ENCODE measurements around the gene C7orf33. TPM values are rescaled to one million over a fixed set of nuclear protein-coding genes. Genes with fewer than 3 reads are reported as not detected.
"Not testable (repeated sequence)": the region's sequence is repeated elsewhere in the genome, so short reads cannot be mapped to it uniquely, and the experiment has no call there.

The C7orf33 gene
- polyA plus RNA-seq, 2 of the 4 experiments (the other 2 are of a cell fraction) = not detected

DNA sequence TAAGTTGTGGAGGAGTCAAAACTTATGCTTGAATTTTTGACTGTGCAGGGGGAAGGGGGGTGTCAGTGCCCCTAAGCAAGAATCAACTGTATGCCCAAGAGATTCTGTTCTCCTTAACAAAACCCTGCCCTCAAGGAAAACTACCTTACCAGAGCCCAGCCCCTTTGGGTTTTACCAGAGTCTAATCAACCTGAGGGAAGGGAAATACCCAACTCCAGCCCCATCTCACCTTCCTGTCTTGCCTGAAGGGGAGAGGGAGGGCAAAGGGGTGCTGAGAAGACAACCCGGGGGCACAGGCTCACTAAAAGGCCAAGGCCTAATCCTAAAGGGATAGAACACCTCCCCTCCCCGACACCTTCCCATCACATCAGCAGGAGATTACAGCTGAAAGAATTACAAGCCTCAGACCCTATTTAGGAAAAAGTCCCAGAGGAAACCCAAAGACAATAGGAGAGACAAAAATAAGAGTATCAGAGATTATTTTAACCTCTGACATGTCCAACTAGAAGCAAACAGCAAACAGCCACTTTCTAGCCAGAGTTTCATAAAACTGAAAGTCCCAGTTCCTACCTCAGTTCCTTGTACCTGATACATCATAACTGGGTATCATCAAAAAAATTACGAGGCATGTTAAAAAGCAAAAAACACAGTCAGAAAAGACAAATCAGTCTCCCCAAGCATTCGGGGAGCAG is 26.8 kb upstream of the C7orf33 start:
- 0 out of 3 replicates have a peak, but pooled peaks cover 3% of the 10 kb centered on the region for H3K4me1 ChIP-seq
- CTCF ChIA-PET = interaction anchor here (1.0 to 3.5 kb wide), 2 partner anchors 11 to 16 kb away, joined by 3 to 12 read pairs; no protein-coding TSS in a partner anchor
- POLR2A ChIA-PET = interaction anchor here (0.6 kb wide), 1 partner anchor 26 kb away, joined by 3 read pairs; no protein-coding TSS in a partner anchor
- FAIRE-seq (no peak), ATAC-seq (no peak), DNase-seq (ENCODE audit: low read depth in 1 of 2, low spot score in 1 of 2) (no peak)
- H3K27ac ChIP-seq = no peak overlapping the region
- no peaks in the 10 kb centered on the region for H3K9me3 ChIP-seq
- peak overlapping the region; percentile 40 for H3K4me2 ChIP-seq
- WGBS (ENCODE audit: missing lambda C conversion rate) = 49% methylated on average over 4 of the region's 4 CpGs
- TF ChIP-seq BHLHE40 (IDR thresholded peaks at IDR 0.05; ENCODE audit: low read depth, low read length) (no peak), KDM5A (IDR thresholded peaks at IDR 0.05) (no peak)
- no peak overlapping the region for H3K4me3 ChIP-seq

DNA sequence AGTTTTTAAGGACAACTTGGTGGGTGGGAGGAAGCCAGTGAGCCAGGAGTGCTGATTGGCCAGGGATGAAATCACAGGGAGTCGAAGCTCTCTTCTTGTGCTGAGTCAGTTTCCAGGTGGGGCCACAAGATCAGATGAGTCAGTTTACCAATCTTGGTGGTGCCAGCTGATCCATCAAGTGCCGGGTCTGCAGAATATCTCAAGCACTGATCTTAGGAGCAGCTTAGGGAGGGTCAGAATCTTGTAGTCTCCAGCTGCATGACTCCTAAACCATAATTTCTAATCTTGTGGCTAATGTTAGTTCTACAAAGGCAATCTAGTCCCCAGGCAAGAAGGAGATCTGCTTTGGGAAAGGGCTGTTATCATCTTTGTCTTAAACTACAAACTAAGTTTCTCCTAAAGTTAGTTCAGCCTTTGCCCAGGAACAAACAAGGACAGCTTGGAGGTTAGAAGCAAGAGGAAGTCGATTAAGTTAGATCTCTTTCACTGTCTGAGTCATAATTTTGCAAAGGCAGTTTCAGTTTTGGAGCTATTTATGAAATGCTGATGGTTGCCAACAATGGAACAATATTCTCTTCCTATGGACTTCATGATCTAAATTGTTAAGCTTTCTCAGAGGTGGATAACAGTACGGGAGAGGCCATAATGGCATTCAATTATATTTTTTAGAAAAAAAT is 26.2 kb upstream of the C7orf33 start:
- H3K9me3 ChIP-seq; H3K4me3 ChIP-seq; H3K27ac ChIP-seq; DNase-seq (ENCODE audit: low read depth in 1 of 2, low spot score in 1 of 2); ATAC-seq; POLR2A ChIA-PET; FAIRE-seq; H3K4me1 ChIP-seq: not testable (repeated sequence)
- 34% methylated on average over 4 of the region's 4 CpGs for WGBS (ENCODE audit: missing lambda C conversion rate)
- H3K4me2 ChIP-seq = peak overlapping the region; percentile 40
- TF ChIP-seq MAFK (IDR thresholded peaks at IDR 0.05; ENCODE audit: partially characterized antibody) = peak; percentile 4
- CTCF ChIA-PET = interaction anchor here (0.6 to 3.5 kb wide), 3 partner anchors 11 to 334 kb away, joined by 3 to 12 read pairs (median 4); no protein-coding TSS in a partner anchor

DNA sequence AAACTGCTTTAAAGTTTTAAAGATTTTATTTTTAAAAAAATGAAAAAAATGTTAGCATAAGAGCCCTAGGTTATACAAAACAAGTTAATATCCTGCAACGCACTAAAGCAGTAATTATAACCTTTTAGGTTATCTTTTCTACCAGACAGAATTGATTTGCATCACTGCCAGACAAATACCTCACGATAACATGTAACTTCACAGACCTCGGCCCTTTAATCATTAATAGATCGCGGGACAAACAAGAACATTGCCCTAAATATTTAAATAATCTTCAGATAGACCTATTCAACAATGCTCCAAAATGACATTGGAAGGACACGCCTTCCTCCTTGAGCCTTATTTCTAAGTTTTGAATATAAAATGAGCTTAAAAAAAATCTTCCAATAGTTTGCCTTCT is 23.8 kb upstream of the C7orf33 start:
- CTCF ChIA-PET = interaction anchor here (3.5 kb wide), 1 partner anchor 8 kb away, joined by 12 read pairs; no protein-coding TSS in a partner anchor
- Histone ChIP-seq H3K4me2 (no peak overlapping the region), H3K4me3 (no peak overlapping the region), H3K27ac (no peak overlapping the region), H3K4me1 (0 out of 3 replicates have a peak, but pooled peaks cover 3% of the 10 kb centered on the region), H3K9me3 (no peaks in the 10 kb centered on the region)
- POLR2A ChIA-PET = no interaction called here
- no peak for DNase-seq (ENCODE audit: low read depth in 1 of 2, low spot score in 1 of 2)
- no peak for FAIRE-seq
- TF ChIP-seq JUNB (IDR thresholded peaks at IDR 0.05) (no peak), HOXA7 (CRISPR knock-in tag; IDR thresholded peaks at IDR 0.05) (no peak), CHD2 (IDR thresholded peaks at IDR 0.05; ENCODE audit: low read length, partially characterized antibody) (no peak), MAZ (IDR thresholded peaks at IDR 0.05; ENCODE audit: borderline replicate concordance, low read depth, low read length) (no peak), HEYL (CRISPR knock-in tag; IDR thresholded peaks at IDR 0.05) (no peak), FOSB (CRISPR knock-in tag; IDR thresholded peaks at IDR 0.05) (no peak), TP53 (CRISPR knock-in tag; IDR thresholded peaks at IDR 0.05) (no peak), NFE2L2 (conservative IDR thresholded peaks at IDR 0.05; ENCODE audit: low read length) (no peak), EHMT2 (IDR thresholded peaks at IDR 0.05; ENCODE audit: low read depth) (no peak), TFCP2L1 (CRISPR knock-in tag; IDR thresholded peaks at IDR 0.05) (no peak), ZC3H11A (IDR thresholded peaks at IDR 0.05) (no peak), ZFP36 (IDR thresholded peaks at IDR 0.05; ENCODE audit: borderline replicate concordance, partially characterized antibody) (no peak), RFX5 (IDR thresholded peaks at IDR 0.05) (no peak), EP300 (IDR thresholded peaks at IDR 0.05) (no peak), NR3C1 (IDR thresholded peaks at IDR 0.05) (no peak)
- TF ChIP-seq, protein P1, sequence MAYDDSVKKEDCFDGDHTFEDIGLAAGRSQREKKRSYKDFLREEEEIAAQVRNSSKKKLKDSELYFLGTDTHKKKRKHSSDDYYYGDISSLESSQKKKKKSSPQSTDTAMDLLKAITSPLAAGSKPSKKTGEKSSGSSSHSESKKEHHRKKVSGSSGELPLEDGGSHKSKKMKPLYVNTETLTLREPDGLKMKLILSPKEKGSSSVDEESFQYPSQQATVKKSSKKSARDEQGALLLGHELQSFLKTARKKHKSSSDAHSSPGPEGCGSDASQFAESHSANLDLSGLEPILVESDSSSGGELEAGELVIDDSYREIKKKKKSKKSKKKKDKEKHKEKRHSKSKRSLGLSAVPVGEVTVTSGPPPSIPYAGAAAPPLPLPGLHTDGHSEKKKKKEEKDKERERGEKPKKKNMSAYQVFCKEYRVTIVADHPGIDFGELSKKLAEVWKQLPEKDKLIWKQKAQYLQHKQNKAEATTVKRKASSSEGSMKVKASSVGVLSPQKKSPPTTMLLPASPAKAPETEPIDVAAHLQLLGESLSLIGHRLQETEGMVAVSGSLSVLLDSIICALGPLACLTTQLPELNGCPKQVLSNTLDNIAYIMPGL (CRISPR knock-in tag; IDR thresholded peaks at IDR 0.05; ENCODE audit: borderline replicate concordance) = no peak
- TF ChIP-seq, protein P2, sequence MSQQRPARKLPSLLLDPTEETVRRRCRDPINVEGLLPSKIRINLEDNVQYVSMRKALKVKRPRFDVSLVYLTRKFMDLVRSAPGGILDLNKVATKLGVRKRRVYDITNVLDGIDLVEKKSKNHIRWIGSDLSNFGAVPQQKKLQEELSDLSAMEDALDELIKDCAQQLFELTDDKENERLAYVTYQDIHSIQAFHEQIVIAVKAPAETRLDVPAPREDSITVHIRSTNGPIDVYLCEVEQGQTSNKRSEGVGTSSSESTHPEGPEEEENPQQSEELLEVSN (IDR thresholded peaks at IDR 0.05; ENCODE audit: borderline replicate concordance, low read depth) = no peak
- no peak for ATAC-seq
- WGBS (ENCODE audit: missing lambda C conversion rate) = 79% methylated on average over 6 of the region's 6 CpGs

All from A549 (cell line).